HG02852 (cell line): ENCODE data around the gene VPS52.
"Not testable (repeated sequence)": the region's sequence is repeated elsewhere in the genome, so short reads cannot be mapped to it uniquely, and the experiment has no call there.

Source experiments
- ATAC-seq: cut with Tn5 transposase; IDR thresholded peaks from one replicate; pipeline ENCODE4 v1.9.1; 2021; ENCODE audit warnings: mild to moderate bottlenecking, moderate library complexity; ENCODE audit not compliant: unreplicated experiment

VPS52 gene

DNA sequence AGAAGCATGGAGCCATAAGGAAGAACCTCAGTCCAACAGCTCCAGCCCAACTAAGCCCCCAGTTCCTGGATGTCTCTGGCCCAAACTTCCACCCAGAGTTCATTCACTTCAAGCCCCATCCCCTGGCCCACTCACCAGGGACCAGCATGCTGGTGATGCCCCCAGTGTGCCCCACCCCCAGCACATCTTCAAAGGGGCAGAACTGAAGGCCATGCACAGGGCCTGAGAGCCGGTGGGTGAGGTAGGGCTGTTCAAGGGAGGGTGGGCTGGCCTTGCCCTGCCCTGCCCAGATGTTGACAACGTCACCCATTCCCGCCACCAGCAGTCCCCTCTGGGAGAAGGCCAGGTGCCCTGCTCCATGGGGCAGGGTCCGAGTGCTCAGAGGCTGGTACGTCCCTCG lies 8.9 kb upstream of the VPS52 start:
- no peak for ATAC-seq

GRCh38 chr6:33279971-33280511 lies 8.4 kb upstream of the VPS52 start:
- no peak for ATAC-seq

- no peak for ATAC-seq
These were observed 7.6 kb upstream of the VPS52 start for GRCh38 chr6:33279257-33279695.

DNA sequence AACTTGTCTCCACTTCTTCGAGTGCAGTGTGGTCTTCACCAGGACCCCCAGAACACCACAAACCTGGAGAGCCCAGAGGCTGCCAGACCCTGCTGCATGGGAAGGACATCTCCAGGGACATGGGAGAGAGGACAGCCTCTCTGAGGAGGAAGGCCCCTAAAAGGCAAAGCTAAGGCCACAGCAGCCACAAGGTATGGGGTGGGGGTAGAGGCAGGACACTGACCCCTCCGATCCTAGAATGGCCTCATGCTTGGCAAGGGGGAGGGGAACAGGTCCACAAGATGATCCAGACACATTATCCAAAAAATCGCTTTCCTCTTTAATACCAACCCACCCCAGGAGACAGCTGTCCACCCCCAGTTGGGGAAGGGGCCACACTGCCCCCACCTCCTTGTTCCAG lies 7.1 kb upstream of the VPS52 start:
- no peak for ATAC-seq

GRCh38 chr6:33278392-33278741 lies 6.7 kb upstream of the VPS52 start:
- ATAC-seq, result no peak

- ATAC-seq, result no peak
These were observed 6.2 kb upstream of the VPS52 start for GRCh38 chr6:33277663-33278391.

DNA sequence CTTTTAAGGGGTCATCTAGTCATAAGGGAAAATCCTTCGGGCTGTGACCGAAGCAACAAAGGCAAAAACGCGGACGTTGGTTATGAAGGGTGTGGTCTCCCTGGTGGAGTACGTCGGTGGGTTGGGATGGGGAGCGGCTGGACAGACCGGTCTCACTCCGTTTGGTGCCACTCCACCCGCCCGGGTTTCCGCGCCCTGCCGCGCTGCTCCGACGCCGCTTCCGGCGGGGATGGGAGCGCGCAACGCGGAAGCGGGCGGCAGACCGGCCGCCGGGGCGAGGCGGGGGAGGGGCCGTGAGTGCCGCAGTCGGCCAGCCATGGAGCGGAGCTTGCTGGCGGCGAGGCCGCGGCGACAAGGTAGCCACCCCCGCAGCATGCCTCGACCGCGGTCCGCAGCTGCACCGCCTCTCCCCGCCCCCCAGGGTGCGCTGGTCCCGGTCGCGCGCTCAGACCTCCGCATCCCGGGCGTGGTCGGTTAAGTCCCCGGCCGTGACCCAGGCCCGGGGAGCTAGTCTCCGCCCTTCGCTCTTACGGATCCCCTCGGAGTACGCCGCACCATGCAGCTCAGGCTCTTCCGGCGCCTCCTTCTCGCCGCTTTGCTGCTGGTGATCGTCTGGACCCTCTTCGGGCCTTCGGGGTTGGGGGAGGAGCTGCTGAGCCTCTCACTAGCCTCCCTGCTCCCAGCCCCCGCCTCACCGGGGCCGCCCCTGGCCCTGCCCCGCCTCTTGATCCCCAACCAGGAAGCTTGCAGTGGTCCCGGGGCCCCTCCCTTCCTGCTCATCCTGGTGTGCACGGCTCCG lies 5.4 kb upstream of the VPS52 start, which contains the start of gene B3GALT4:
B3GALT4 (plus strand) TSS at position 260 of the 799 bp plus-strand sequence; CDS start at position 557, 297 bp downstream.
- peak; percentile 60 for ATAC-seq

- no peak for ATAC-seq
These were observed 4.8 kb upstream of the VPS52 start for GRCh38 chr6:33276581-33276863.

GRCh38 chr6:33275795-33276580 lies 4.3 kb upstream of the VPS52 start:
- not testable (repeated sequence) for ATAC-seq

DNA sequence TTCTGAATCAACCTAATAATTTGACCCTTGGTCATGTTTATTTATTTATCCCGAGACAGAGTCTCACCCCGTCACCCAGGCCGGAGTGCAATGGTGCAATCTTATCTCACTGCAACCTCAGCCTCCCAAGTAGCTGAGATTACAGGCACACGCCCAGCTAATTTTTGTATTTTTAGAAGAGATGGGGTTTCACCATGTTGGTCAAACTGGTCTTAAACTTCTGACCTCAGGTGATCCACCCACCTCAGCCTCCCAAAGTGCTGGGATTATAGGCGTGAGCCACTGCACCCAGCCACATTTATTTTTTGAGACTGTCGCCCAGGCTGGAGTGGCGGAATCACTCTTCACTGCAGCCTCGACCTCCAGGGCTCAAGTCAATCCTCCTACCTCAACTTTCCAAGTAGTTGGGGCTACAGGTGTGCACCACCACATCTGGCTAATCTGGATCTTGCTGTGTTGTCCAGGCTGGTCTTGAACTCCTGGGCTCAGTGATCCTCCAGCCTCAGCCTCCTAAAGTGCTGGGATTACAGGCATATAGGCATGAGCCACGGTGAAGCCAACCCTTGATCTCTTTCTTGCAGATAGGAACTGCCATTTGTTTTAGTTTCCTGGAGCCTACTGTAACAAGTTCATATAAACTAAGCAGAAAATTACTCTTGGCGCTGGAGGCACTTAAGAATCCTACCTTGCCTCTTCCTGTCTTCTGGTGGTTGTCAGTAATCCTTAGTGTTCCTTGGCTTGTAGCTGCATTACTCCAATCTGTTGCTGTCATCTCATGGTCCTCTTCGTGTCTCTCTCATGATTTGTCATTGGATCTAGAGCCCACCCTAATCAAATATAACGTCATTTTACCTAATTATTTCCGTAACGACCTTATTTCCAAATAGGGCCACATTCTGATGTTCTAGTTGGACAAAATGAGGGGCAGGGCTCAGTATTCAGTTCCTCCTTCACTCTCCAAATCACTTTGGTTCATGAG lies 2.5 kb upstream of the VPS52 start:
- ATAC-seq, result no peak

- no peak for ATAC-seq
These were observed 1.6 kb upstream of the VPS52 start for GRCh38 chr6:33273129-33273923.

- no peak for ATAC-seq
These were observed 826 bp upstream of the VPS52 start for GRCh38 chr6:33272275-33273128.

DNA sequence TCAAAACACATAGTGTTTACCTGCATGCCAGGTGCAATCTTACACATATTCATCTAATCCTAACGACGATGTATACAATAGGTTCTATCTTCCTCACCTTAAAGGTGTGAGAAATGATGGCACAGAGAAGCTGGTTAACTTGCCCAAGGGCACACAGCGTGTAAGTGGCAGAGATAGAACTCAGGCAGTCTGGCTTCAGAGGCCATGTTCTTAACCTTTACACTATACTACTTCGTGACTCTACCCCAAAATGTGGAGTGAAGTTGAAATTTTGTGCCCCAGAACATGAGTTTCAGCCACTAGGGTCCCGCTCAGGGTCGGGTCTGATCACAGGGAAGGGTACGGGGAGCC lies 584 bp downstream of the VPS52 start:
- no peak for ATAC-seq

- ATAC-seq, result no peak
These were observed 7.7 kb downstream of the VPS52 start for GRCh38 chr6:33264015-33264414.

DNA sequence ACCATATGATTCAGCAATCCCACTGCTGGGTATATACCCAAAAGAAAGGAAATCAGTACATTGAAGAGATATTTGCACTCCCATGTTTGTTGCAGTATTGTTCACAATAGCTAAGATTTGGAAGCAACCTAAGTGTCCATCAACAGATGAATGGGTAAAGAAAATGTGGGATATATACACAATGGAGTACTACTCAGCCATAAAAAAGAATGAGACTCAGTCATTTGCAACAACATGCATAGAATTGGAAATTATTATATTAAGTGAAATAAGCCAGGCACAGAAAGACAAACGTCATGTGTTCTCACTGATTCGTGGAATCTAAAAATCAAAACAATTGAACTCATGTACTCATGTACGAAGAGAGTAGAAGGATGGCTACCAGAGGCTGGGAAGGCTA lies 9.2 kb downstream of the VPS52 start:
- ATAC-seq, result not testable (repeated sequence)

- ATAC-seq, result no peak
These were observed 12.6 kb downstream of the VPS52 start for GRCh38 chr6:33259032-33259431.

DNA sequence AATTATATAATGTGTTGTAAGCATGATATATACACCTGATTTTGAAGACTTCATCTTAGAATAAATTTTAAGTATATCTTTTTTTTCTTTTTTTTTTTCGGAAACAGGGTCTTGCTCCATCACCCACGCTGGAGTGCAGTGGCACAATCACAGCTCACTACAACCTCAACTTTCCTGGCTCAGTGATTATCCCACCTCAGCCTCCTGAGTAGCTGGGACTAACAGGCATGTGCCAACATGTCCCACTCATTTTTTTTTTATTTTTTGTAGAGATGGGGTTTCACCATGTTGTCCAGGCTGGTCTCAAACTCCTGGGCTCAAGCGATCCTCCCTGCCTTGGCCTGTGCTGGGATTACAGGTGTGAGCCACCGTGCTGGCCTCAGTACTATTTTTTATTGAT lies 17.1 kb downstream of the VPS52 start:
- no peak for ATAC-seq

- ATAC-seq, result no peak
These were observed 18.9 kb downstream of the VPS52 start for GRCh38 chr6:33252759-33253158.
